Colonic mucosa (tissue), 4 donors: Measurements from ENCODE around the gene OR2A25. TPM values are rescaled to one million over a fixed set of nuclear protein-coding genes. Genes with fewer than 3 reads are reported as not detected.

Experiments
- DNase-seq: peaks from one replicate; pipeline ENCODE4 v3.0.0-alpha.2; 2020
- H3K27ac ChIP-seq: fragments of 200-600 bp; one replicate; pipeline ENCODE4 v1.8.0; 2021
- H3K27me3 ChIP-seq: fragments of 200-600 bp; one replicate; pipeline ENCODE4 v1.8.0; 2021
- H3K36me3 ChIP-seq: fragments of 200-600 bp; one replicate; pipeline ENCODE4 v1.8.0; 2021
- H3K4me1 ChIP-seq: fragments of 200-600 bp; one replicate; pipeline ENCODE4 v1.8.0; 2021; ENCODE audit warnings: mild to moderate bottlenecking
- H3K4me3 ChIP-seq: fragments of 200-600 bp; one replicate; pipeline ENCODE4 v1.8.0; 2021
- H3K9ac ChIP-seq, 2 donors: one replicate each; pipeline ENCODE4 v1.7.0; 2013; ENCODE audit warnings: control low read depth in 2 of 2, low read depth in 2 of 2, low read length in 2 of 2
- H3K9me3 ChIP-seq: fragments of 200-600 bp; one replicate; pipeline ENCODE4 v1.8.0; 2021
- intact Hi-C: fragments of 100-400 bp; cut with DNase I; formaldehyde crosslinking; loops from one replicate; pipeline ENCODE4 v1.14.1; 2022
- total RNA-seq, 2 donors: library from RNA; stranded (reverse); fragmentation: NEBNext Ultra II Directional in 1 of 2; extraction: Animal tissue kit (Norgen Biotek cat#: 25700) in 1 of 2; gene quantifications; one replicate each; pipeline ENCODE4 v1.2.1, GENCODE V29; 2021
- TF ChIP-seq, protein P1 (sequence below): fragments of 200-600 bp; IDR thresholded peaks from one replicate; pipeline ENCODE4 v1.8.0; 2022; ENCODE audit warnings: antibody characterized with exemption, mild to moderate bottlenecking
- donor health status: healthy.
- donor health status: DM: no; HTN: no; CAD: no.
- donor health status: DM: no; HTN: no; CAD: no.

The OR2A25 gene
- total RNA-seq, 2 donors from 2014 or later: not detected

GRCh38 chr7:144090667-144091066, 21.1 kb downstream of the OR2A25 start:
- intact Hi-C loops: no loop called here
- Histone ChIP-seq H3K27ac (no peak overlapping the region), H3K9me3 (no peaks in the 10 kb centered on the region), H3K27me3 (no peaks in the 10 kb centered on the region), H3K9ac (no peak overlapping the region), H3K36me3 (no peaks in the 10 kb centered on the region), H3K4me1 (no peaks in the 10 kb centered on the region), H3K4me3 (no peak overlapping the region)
- no peak for DNase-seq
- TF ChIP-seq, protein P1, sequence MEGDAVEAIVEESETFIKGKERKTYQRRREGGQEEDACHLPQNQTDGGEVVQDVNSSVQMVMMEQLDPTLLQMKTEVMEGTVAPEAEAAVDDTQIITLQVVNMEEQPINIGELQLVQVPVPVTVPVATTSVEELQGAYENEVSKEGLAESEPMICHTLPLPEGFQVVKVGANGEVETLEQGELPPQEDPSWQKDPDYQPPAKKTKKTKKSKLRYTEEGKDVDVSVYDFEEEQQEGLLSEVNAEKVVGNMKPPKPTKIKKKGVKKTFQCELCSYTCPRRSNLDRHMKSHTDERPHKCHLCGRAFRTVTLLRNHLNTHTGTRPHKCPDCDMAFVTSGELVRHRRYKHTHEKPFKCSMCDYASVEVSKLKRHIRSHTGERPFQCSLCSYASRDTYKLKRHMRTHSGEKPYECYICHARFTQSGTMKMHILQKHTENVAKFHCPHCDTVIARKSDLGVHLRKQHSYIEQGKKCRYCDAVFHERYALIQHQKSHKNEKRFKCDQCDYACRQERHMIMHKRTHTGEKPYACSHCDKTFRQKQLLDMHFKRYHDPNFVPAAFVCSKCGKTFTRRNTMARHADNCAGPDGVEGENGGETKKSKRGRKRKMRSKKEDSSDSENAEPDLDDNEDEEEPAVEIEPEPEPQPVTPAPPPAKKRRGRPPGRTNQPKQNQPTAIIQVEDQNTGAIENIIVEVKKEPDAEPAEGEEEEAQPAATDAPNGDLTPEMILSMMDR: no peak

GRCh38 chr7:144098776-144099175, 29.2 kb downstream of the OR2A25 start:
- no peak for DNase-seq
- Histone ChIP-seq H3K27ac (no peak overlapping the region), H3K9me3 (no peaks in the 10 kb centered on the region), H3K9ac (no peak overlapping the region), H3K4me3 (no peak overlapping the region), H3K36me3 (no peaks in the 10 kb centered on the region), H3K27me3 (no peaks in the 10 kb centered on the region), H3K4me1 (no peaks in the 10 kb centered on the region)
- intact Hi-C loops: no loop called here
- TF ChIP-seq, protein P1: no peak

GRCh38 chr7:144100607-144101006, 31.0 kb downstream of the OR2A25 start:
- H3K27ac ChIP-seq: no peak overlapping the region
- no peak overlapping the region for H3K4me3 ChIP-seq
- TF ChIP-seq, protein P1: no peak
- H3K36me3 ChIP-seq: no peaks in the 10 kb centered on the region
- no peaks in the 10 kb centered on the region for H3K27me3 ChIP-seq
- intact Hi-C loops: no loop called here
- no peaks in the 10 kb centered on the region for H3K9me3 ChIP-seq
- DNase-seq: no peak
- no peaks in the 10 kb centered on the region for H3K4me1 ChIP-seq
- no peak overlapping the region for H3K9ac ChIP-seq

- no peaks in the 10 kb centered on the region for H3K9me3 ChIP-seq
Observed at GRCh38 chr7:144102041-144102440, 32.4 kb downstream of the OR2A25 start.

GRCh38 chr7:144105211-144105610, 35.6 kb downstream of the OR2A25 start:
- intact Hi-C loops: no loop called here
- DNase-seq: no peak
- Histone ChIP-seq H3K27me3 (no peaks in the 10 kb centered on the region), H3K27ac (no peak overlapping the region), H3K9me3 (no peaks in the 10 kb centered on the region), H3K36me3 (no peaks in the 10 kb centered on the region), H3K4me3 (no peak overlapping the region), H3K4me1 (no peaks in the 10 kb centered on the region), H3K9ac (no peak overlapping the region)
- TF ChIP-seq, protein P1: no peak

More at GRCh38 chr7:144102041-144102440, 32.4 kb downstream of the OR2A25 start:
- intact Hi-C loops: no loop called here
- Histone ChIP-seq H3K4me1 (no peaks in the 10 kb centered on the region), H3K36me3 (no peaks in the 10 kb centered on the region), H3K27ac (no peak overlapping the region), H3K4me3 (no peak overlapping the region), H3K9ac (no peak overlapping the region), H3K27me3 (no peaks in the 10 kb centered on the region)
- no peak for DNase-seq
- TF ChIP-seq, protein P1: no peak

DNA sequence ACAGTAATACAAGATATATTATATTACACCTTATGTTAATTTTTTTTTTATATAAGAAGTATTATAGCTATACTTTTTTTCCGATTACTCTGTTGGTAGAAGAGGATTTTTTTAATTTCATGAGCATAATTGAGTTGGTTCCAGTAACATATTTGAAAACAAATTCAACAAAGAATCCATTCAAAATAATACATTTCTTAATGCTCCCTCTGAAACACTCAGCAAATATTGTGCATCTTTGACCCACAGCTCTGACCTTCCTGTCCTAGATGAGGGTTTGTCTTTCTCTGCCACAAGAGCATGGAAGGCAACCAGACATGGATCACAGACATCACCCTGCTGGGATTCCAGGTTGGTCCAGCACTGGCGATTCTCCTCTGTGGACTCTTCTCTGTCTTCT, 39.7 kb downstream of the OR2A25 start, which contains the start of gene OR2A2:
OR2A2 (plus strand) TSS at position 301 of the 400 bp plus-strand sequence; CDS start at position 301, 0 bp downstream.
- intact Hi-C loops: no loop called here
- Histone ChIP-seq H3K9ac (no peak within 1 kb of the TSS), H3K4me3 (no peak within 1 kb of the TSS), H3K36me3 (no peaks in the 10 kb centered on the region), H3K9me3 (no peaks in the 10 kb centered on the region), H3K27me3 (no peaks in the 10 kb centered on the region), H3K4me1 (no peaks in the 10 kb centered on the region), H3K27ac (no peak within 1 kb of the TSS)
- TF ChIP-seq, protein P1: no peak
- no peak for DNase-seq
